NCI-H187 treated with DMSO at 0.1 percent for 48 hours (cell line): Measurements from ENCODE around the gene HMCN1.

Source experiments
- DNase-seq: peaks from one replicate; lab custom pipeline; 2025; lab: John Stamatoyannopoulos, UW

Gene HMCN1

DNA sequence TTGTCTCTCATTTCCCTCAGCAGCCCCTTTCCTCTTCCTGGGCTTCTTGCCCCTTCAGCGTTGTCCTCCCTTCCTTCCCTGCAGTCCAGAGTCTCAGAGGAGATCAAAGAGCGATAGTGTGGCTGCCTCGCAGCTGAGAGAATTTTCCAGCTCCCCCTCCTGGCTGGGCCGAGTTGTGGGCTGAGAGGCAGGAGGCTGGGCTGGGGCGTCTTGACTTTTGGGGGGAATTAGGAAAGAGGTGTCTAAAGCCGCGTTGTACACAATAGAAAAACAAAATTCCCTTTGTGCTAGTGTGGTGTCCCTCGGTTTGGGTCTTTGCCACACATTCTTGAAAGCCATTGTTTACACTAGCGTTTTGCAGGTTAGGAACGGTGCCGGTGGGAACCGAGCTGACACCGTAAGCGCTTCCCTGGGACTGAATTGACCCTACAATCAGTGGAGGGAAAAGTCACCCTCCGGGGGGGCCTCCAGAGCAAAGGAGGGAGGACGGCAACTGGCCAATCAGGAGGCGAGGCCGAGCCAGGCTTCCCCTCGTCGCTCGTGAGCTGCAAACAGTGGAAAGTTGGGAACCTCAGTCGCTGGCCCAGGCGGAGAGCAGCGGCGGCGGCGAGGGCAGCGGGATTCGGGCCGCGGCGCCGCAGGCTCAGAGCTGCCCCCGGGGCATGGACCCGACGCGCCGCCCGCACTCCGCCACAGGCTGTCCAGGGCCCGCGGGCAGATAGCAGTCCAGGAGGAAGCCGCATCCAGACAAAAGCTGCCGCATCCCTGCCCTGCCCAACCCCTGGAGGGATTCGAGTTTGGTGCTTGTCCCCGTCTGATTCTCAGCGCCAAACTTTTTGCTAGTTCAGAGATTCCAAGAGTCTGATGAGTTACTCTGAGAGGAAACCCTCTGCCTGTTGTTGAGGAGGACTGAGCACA, at the start of gene HMCN1:
TSS of gene HMCN1 (plus strand) at position 574 of the 918 bp plus-strand sequence. CDS start 389 bp downstream, outside the sequence.
- no peak for DNase-seq

DNA sequence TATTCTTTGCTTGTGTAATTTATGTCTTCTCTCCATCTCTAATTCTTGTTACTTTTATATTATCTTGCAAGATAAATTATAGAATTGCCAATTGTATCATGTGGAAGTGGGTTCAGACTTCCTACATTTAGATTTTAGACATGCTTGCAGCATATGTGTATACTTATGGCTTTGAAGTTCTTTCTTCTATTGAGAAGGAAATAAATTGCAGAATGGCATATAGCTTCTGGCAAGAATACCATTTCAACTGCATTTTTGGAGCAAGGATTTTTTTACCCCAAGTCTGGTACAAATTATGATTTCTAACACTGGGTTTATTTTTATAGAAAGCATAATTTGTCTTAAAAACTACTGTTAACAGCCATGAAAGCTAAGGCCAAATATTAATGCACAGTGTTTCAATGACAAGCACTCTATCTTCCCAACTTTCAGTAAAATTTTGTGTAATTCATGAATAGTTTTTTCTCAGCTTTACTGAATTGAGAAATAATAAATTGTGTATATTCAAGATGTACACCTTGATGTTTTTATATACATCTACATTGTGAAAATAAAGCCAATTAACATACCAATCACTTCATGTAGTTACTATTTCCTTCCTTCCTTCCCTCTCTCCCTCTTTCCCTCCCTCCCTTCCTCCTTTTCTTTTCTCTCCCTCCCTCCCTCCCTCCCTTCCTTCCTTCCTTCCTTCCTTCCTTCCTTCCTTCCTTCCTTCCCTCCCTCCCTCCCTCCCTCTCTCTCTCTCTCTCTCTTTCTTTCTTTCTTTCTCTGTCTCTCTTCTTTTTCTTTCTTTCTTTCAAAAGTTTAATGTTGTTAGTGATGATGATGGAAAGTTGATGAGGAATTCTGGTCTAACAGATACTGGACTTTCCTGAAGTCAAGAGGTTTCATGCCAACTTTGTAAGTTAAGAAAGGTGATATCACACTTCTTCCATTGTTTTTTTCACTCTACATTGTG, 47.1 kb upstream of the HMCN1 start:
- DNase-seq = no peak

DNA sequence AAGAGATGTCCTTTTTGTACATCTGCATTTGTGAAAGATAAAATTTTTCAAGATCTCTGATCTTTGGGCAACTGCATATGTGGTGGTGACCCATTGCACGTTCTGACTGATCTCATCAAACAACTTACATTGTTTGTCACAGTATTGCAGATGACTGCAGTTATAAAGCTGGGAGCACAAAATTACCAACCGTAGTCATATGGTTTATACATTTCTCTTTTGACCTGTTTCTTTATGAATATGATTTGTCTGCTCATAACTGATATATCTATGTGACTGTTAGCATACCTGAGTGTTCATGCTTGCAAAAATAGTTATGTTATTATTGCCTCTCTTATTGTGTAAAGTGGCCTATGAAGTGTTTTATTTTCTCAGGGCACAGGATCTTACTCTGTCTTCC, 43.7 kb upstream of the HMCN1 start:
- DNase-seq = no peak

DNA sequence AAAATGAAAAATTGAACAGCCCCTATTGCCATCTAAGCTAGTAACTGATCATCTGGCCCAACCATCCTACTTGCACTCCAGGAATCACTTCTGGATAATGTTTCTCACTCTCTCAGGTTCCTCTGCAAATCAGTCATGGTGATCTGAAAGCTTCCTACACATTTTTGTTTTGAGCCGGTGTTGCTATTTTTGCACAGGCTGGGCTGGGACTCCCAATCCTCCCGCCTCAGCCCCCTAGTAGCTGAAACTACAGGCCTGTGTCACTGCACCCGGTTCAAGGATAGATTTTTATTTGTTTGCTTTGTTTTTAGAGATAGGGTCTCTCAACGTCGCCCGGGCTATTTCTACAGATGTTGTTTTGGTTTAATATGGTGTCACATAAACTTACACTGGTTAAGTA, 40.5 kb upstream of the HMCN1 start:
- DNase-seq = no peak

DNA sequence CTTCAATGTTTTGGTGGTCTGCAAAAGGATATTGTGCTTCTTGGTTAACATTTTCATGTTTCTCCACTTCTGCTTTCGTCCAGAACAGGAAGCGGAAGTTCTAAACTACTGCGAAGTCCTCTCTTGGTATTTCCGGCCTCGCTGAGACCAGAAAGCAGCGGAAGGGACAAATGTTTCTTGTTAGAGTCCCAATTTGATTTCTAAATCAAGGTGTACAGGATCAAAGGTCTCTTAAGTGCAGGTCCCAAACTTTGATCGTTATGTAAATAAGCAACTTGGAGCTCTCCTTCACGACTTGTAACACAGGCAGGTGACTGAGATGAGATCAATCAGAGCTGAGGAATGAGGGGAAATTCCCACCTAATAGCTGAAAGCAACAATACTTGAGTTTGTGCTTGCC, 40.1 kb upstream of the HMCN1 start:
- no peak for DNase-seq

DNA sequence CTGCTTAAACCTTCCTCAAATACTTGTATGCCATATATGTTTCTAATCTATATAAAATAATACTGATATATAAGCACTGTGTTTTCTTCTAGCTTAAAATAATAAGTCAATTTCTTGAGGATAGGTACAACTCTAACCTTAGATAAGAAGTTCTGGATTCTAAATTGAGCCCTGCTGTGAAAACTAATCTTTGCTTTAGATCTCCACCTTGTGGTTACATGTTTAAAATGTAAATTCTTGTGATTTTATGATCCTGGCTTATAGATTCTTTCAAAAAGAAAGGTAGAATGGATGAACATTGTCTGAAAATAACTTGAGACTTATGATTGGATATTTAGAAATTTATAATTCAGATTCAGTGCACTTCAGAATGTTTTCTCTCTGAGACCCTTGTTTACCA, 38.9 kb upstream of the HMCN1 start:
- no peak for DNase-seq

DNA sequence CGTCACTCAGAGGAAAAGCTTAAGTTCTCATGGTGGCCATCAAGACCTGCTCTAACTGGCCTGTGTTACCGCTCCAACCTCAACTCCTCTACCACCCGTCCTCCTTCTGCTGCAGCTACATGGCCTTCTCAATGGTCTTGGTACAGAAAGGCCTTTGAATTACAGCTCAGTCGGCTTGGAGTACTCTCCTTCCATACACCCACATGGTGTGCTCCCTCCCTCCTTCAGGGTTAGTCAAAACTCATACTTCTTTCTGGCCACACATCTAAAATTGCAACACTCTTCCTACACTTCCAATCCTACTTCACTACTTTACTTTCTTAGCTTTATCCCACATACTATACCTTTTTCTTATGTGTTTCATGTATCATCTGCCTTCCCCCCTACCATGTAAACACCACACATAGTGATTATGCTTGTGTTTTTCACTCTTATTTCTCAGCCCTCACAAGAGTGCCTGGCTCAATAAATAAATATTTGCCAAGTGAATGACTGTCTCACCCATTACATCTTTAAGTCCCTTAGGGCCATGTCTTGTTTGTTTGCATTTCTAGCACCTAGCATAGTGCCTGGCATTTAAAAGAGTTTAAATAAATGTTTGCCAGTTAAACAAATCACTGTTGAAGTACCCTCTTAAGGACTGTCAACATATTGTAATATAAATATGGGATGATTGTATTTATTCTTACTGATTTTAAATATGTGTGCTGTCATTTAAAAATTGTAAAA, 37.6 kb upstream of the HMCN1 start:
- DNase-seq = no peak

DNA sequence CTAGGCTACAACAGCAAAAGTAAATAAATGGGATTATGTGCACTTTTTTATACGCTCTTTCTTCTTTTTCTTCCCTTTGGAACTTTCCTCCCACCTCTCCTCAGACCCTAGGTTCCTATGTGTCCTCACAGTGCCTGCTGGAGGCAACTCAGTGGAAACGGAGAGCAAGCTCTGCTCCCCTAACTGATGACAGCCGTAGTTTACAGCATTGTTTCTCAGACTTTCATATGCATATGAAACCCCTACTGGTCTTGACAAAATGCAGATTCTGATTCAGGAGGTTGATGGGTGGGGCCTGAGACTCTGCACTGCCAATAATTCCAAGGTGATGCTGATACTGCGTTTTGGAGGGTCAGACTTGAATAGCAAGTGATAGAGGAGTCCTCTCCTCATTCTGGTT, 34.3 kb upstream of the HMCN1 start:
- DNase-seq = no peak

DNA sequence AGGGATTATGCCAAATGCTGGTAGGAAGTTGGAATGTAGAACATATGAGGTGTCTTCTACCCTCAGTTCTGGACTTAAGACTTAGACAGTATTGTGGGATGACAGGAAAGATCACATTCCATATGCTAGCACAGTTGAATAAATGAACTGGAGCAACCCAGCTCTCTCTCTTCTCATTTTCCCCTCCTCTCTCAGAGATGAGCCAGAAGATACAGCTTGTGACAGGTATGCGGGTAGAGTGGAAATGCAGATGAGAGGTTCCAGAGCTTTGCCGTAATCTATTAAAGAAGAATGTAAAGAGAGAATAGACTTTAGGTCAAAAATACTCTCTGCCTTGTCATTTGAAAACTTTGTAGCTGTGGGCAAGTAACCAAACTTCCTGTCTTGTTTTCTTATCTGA, 32.5 kb upstream of the HMCN1 start:
- DNase-seq = no peak

DNA sequence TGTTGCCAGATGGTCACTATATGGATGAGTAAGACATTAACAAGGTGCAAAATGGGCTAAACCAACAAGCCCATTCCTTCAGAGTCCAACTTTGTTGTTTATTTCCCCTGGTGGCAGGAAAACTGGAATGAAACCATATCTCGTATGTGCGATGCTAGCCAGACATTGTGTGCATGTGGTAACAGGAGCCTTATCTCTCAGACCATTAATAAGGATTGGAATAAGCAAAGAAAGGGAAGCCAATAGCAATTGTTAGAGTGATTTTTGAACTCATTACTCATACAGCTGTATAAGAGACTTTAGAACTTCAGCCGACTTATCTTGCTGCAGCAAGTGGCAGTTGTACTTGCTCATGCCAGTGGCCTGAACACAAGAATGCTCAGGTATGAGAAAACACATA, 30.0 kb upstream of the HMCN1 start:
- no peak for DNase-seq

DNA sequence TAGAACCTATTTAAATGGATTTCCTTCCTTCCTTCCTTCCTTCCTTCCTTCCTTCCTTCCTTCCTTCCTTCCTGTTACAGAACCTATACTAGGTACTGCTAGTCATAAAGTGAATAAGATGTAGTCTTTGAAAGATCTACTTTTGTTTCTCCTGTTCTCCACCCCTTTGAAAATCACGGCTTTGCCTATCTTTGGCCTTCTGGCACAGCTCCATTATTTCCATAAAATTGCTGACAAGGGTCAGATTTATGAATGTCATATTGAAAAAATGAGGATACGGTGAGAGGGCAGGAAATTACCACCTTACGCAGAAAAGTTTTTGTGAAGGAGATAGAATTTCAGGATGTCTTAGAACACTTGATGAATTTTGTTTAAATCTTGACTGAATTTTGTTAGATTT, 18.1 kb upstream of the HMCN1 start:
- DNase-seq = no peak

DNA sequence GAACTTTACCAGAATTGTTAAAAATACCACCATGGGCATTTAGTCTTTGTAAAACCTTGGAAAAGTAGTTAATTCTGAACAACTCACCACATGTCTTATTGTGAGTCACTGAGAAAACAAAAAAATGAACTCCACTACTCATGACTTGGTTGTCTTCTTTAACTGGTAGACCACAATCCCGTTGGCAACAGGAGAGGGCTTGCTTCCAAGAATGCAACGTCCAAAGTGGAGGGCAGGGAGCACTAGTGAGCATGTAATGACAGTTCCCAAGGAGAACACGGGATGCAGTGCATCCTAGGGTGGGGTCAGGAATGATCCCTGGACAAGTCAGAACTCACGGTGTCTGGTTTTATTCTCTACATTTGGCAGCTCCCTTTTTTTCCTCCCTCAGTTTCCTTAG, 15.2 kb upstream of the HMCN1 start:
- DNase-seq = no peak

DNA sequence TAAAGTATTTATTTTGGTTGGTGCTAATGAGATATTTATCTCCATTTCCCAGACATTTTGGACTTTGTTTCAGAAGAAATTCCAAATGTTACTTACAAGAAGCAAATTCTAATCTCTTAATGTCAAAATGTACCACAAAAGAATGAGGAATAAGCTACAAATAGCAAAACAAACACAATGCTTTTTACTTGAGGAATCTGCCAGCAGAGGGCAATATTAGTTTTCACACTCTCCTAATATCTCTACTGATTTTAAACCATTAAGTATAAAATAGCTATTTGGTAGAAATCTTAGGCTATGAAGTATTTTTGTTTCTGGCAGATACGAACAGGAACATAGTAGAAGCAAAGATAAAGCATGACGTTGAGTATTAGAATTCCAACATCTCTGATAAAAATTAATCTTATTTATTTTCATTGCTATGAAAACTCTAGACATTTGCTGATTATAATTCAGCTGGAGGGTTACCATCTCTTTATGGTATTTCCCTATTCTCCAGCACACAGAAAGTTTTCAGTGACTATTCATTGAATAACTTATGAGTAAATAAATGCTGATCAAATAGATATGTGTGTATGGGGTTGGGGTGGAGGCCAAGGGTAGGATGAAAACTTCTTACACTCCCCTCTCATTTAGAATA, 13.4 kb upstream of the HMCN1 start:
- DNase-seq = no peak

DNA sequence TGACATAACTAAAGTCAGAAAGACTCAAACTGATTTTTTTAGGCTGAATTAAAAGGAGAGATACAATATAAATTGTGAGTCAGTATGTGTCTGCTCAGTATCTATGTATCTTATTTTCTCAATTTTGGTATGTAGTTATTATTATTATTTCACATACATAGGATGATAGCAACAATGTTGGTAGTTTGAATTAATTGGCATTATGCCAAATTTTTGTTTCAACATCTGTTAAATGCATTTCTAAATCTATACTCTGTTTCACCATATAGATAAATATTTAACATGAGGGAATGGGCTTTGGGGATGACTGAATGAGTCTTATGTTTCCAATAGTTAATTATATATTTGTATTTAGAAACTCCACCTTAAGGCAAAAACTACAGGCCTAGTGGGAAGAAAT, 12.6 kb upstream of the HMCN1 start:
- no peak for DNase-seq

DNA sequence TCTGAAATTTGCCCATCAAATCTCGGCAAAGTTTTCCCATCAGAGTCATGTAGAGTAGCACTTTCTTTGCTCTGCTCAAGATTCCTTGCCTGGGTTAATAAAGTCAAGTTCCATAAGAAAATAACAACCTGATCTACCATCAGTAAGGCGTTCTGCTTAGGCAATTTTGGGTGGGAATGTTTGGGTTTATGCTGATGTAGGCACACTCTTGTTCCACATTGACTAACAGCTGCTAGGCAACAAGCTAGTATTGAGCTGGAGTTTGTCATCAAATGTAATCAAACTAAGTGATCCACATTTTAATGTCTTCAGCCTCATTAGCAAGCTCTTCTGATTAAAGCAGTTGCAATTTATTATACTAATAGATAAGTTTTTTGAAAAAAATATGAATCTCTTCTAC, 12.1 kb upstream of the HMCN1 start:
- no peak for DNase-seq

DNA sequence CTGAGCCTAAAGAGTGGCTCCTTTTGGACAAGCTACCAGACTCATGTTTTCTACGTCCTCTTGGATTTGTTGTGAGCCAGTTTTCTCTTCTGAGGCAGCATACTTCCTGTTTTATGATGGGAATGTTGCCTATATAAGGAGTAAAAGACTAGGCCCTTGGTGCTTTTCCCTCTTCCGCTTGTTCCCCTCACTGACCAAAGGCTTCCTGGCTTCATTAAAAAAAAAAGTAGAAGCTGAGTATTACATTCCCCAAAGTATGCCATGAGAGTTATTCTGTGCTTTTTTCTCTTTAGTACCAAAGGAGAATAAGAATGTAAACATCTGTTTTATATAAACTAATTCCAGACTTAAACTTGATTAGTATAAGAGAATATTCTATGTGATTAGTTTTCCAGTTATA, 6.5 kb upstream of the HMCN1 start:
- DNase-seq = no peak

DNA sequence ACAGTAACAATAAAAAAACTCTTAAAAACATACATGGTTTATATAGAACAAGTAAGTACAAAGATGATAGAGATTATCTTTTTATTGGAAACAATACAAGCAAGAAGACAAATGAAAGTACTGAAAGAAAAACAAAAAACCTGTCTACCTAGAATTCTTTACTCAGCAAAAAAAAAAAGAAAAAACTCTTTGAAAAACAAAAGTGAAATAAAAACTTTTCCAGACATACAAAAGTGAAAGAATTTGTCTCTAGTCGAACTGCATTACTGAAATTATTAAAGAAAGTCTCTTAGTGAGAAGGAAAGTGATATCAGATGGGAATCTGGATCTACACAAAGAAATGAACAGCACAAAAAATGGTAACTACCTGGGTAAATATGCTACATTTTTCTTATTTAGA, 2.7 kb upstream of the HMCN1 start:
- no peak for DNase-seq

DNA sequence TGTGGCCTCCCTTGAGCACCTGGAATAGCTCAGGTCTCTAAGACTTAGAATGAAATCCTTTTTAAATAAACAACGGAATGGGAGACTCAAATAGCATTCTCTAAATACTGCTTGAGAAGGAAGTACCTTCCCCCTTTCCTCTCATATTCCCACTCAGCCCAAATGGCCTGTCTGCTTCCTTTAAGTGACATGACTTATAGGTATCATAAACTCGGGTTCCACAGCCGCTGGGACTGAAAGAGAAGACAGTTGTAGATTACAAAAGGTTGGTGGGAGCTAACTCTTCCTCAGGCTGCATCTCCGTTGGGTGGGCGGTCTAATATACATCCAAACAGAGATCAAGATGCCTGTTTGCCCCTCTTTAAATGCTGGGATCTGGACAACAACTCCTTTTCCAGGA, 1.2 kb upstream of the HMCN1 start:
- DNase-seq = no peak

DNA sequence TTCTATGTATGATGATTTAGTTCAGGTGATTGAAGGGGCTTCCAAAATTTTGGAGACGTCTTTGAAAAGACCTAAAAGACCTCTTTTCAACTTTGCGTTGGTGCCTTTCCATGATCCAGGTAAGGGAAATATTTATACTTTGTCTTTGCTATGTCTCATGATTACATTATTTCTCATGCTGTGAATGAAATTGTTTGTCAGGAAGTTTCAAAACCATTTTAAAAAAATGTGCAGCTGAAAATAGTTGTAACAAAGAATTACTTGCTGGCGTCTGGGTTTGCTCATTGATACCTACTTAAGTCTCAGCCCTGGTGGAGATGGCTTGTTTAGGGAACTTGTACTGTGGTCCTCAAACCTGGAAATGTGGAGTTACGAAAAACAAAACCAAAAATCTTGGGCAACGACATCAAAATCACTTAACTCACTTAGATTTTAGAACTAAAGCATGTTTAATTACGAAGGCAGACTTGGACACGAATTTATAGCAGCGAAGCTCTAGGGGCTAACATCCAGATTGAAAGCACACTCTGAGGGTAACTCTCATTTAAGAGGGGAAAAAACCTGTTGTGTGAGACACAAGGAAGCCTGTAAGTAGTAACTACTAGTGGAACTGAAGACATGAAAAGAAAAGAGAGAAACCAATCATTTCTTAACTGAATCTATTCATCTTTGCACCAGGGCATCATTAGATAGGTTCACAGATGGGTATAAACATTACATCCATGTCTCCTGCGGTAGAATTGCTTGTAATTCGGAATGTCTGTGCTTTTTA, 924 bp downstream of the HMCN1 start:
- DNase-seq = no peak

DNA sequence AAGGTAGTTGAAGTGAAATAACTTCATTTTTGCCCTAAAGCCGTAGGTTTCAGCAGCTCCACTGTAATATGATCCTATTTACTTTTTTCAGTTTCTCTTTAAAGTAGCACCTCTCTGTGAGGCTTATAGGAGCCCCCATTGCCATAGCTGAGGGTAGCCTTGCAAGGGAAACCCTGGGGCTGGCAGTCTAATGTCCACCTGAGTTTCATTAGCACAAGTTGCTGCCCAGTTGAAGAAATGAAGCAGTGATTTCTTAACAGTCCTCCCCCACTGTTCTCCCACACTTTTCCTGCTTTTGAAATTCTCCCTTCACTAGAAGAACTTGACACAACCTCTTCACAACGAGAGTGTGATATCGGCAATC, 1.5 kb downstream of the HMCN1 start:
- no peak for DNase-seq

DNA sequence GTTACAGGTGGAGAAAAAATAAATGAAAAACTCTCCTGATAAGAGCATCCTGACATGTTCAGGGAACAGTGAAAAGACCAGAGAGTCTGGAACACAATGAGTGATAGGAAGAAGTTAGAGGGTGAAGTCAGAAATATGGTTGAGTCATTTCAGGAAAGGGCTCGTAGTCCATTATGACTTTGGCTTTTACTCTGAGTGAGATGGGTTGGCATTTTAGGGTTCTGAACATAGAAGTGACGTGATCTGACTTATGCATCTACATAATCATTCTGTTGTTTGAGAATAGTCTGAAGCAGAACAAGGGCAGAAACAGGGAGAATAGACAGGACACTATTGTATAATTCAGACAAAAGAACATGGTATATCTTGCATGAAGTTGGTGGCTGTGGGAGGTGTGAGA, 5.8 kb downstream of the HMCN1 start:
- no peak for DNase-seq
